B cell (primary cell): ENCODE data around the gene CHST4. TPM values are rescaled to one million over a fixed set of nuclear protein-coding genes. Genes with fewer than 3 reads are reported as not detected.

ENCODE experiments used
- ATAC-seq: fragments of 200-7000 bp; cut with Tn5 transposase; one replicate; pipeline ENCODE4 v1.10.0; 2021; ENCODE audit warnings: low read depth, mild to moderate bottlenecking, moderate number of reproducible peaks, moderate library complexity
- CTCF ChIA-PET: fragments of 350-600 bp; sonication (Branson Sonifier 250); formaldehyde crosslinking; loops from one replicate; lab custom pipeline; 2021; ENCODE audit warnings: antibody characterized with exemption, inconsistent platforms; lab: Charles Lee
- POLR2A ChIA-PET: fragments of 350-600 bp; sonication (Branson Sonifier 250); formaldehyde crosslinking; loops from one replicate; lab custom pipeline; 2021; ENCODE audit warnings: antibody characterized with exemption; lab: Charles Lee
- DNase-seq: peaks from one replicate; pipeline ENCODE4 v3.0.0; 2013
- H2AFZ ChIP-seq: 2 replicates; pipeline ENCODE4 v1.6.1; 2012; ENCODE audit warnings: mild to moderate bottlenecking, low read depth, low read length; ENCODE audit not compliant: insufficient read depth, poor library complexity, severe bottlenecking
- H3K27ac ChIP-seq, 2 donors: 1 replicate in 1 of 2; 2 replicates in 1 of 2; pipeline ENCODE4 v1.5.1; 2012 to 2013; ENCODE audit warnings: low read length in 2 of 2, mild to moderate bottlenecking in 2 of 2, moderate library complexity in 1 of 2
- H3K27me3 ChIP-seq, 4 experiments: fragments of 200-600 bp in 1 of 4; sonication (generic) in 1 of 4; replicated peaks in 1 of 4; 1 replicate in 2 of 4; 2 replicates in 2 of 4; pipeline versions ENCODE4 v1.6.1 to v1.7.0; 2013 to 2016; ENCODE audit warnings: low read length in 3 of 4, mild to moderate bottlenecking in 2 of 4, mixed read lengths in 1 of 4, moderate library complexity in 1 of 4; ENCODE audit not compliant: insufficient read depth in 4 of 4, control insufficient read depth in 3 of 4; ENCODE audit errors: control extremely low read depth in 1 of 4
- H3K36me3 ChIP-seq, 2 experiments: replicated peaks in 1 of 2; 1 replicate in 1 of 2; 2 replicates in 1 of 2; pipeline versions ENCODE4 v1.6.1 to v1.7.1; 2013; ENCODE audit warnings: low read length in 1 of 2; ENCODE audit not compliant: insufficient read depth in 2 of 2, control insufficient read depth in 1 of 2; ENCODE audit errors: control extremely low read depth in 1 of 2, extremely low read depth in 1 of 2
- H3K4me1 ChIP-seq, 2 donors: fragments of 200-600 bp in 1 of 2; sonication (generic) in 1 of 2; 1 replicate in 1 of 2; 2 replicates in 1 of 2; pipeline versions ENCODE4 v1.5.1 to v1.6.1; 2013 to 2017; ENCODE audit warnings: low read length in 2 of 2; ENCODE audit not compliant: control insufficient read depth in 2 of 2, insufficient read depth in 2 of 2
- H3K4me2 ChIP-seq: replicated peaks from 2 replicates; pipeline ENCODE3; 2012; ENCODE audit warnings: mild to moderate bottlenecking, low read depth, low read length; ENCODE audit not compliant: poor library complexity, severe bottlenecking
- H3K4me3 ChIP-seq, 5 experiments: fragments of 200-600 bp in 1 of 5; sonication (generic) in 1 of 5; 1 replicate in 3 of 5; 2 replicates in 2 of 5; pipeline versions ENCODE4 v1.5.1 to v1.7.0; 2011 to 2016; ENCODE audit warnings: low read length in 4 of 5, mild to moderate bottlenecking in 4 of 5, low read depth in 2 of 5, control low read depth in 1 of 5, moderate library complexity in 1 of 5; ENCODE audit not compliant: insufficient read depth in 1 of 5; ENCODE audit errors: control extremely low read depth in 1 of 5, extremely low read depth in 1 of 5
- H3K79me2 ChIP-seq: fragments of 200-600 bp; sonication (generic); one replicate; pipeline ENCODE4 v1.6.0; 2016; ENCODE audit warnings: low read length; ENCODE audit not compliant: control insufficient read depth, insufficient read depth
- H3K9ac ChIP-seq: fragments of 200-600 bp; sonication (generic); 2 replicates; pipeline ENCODE4 v1.6.1; 2017; ENCODE audit warnings: mild to moderate bottlenecking, low read length, moderate library complexity
- H3K9me3 ChIP-seq, 3 donors: one replicate each; pipeline versions ENCODE4 v1.6.1 to v1.7.1; 2013; ENCODE audit warnings: low read length in 2 of 3; ENCODE audit not compliant: control insufficient read depth in 2 of 3, insufficient read depth in 1 of 3; ENCODE audit errors: control extremely low read depth in 1 of 3
- H4K20me1 ChIP-seq: 2 replicates; pipeline ENCODE4 v1.6.0; 2012; ENCODE audit warnings: mild to moderate bottlenecking, low read length; ENCODE audit not compliant: insufficient read depth, control insufficient read depth, poor library complexity, severe bottlenecking
- H3K27ac Mint-ChIP-seq: one replicate; pipeline ENCODE4 v1.8.0; 2021; ENCODE audit warnings: mixed read lengths
- H3K27me3 Mint-ChIP-seq: one replicate; pipeline ENCODE4 v1.8.0; 2021; ENCODE audit warnings: mixed read lengths
- H3K4me1 Mint-ChIP-seq: one replicate; pipeline ENCODE4 v1.8.0; 2021; ENCODE audit warnings: mixed read lengths
- H3K4me3 Mint-ChIP-seq: one replicate; pipeline ENCODE4 v1.8.0; 2021; ENCODE audit warnings: mixed read lengths
- H3K9me3 Mint-ChIP-seq: one replicate; pipeline ENCODE4 v1.8.0; 2022; ENCODE audit warnings: mixed read lengths; ENCODE audit not compliant: insufficient read depth
- EZH2 ChIP-seq: IDR thresholded peaks from 2 replicates; pipeline ENCODE4 v1.6.1; 2012; ENCODE audit warnings: borderline replicate concordance, low read depth, mild to moderate bottlenecking, moderate library complexity, low read length; ENCODE audit not compliant: insufficient read depth, poor library complexity, severe bottlenecking
- WGBS: methylation state at CpG from one replicate; pipeline ENCODE4 v1.1.5; 2013; ENCODE audit warnings: missing lambda C conversion rate; ENCODE audit not compliant: insufficient coverage; 5-methylcytosine and 5-hydroxymethylcytosine counted together
- intact Hi-C: fragments of 100-400 bp; cut with micrococcal nuclease; formaldehyde crosslinking; loops from one replicate; pipeline ENCODE4 v1.10.0; 2022
- polyA plus RNA-seq: library from polyadenylated mRNA; depleted of rRNA; stranded (reverse); fragments of >200 nt; gene quantifications from 2 replicates; pipeline ENCODE4 v1.2.3, GENCODE V29; 2012
- total RNA-seq, 2 donors: library from RNA; stranded (reverse); fragments of 120-200 nt in 1 of 2; gene quantifications; 1 replicate in 1 of 2; 2 replicates in 1 of 2; pipeline versions ENCODE4 v1.2.3 to v1.2.4, GENCODE V29; 2013 to 2022
- TF ChIP-seq, protein P1 (sequence below): fragments of 200-600 bp; IDR thresholded peaks from one replicate; pipeline ENCODE4 v1.8.0; 2022; ENCODE audit warnings: antibody characterized with exemption, mild to moderate bottlenecking

Gene CHST4
- total and polyA plus RNA-seq, 2 donors (not counting 1 experiment from before 2014, with no cell fraction given), result not detected

DNA sequence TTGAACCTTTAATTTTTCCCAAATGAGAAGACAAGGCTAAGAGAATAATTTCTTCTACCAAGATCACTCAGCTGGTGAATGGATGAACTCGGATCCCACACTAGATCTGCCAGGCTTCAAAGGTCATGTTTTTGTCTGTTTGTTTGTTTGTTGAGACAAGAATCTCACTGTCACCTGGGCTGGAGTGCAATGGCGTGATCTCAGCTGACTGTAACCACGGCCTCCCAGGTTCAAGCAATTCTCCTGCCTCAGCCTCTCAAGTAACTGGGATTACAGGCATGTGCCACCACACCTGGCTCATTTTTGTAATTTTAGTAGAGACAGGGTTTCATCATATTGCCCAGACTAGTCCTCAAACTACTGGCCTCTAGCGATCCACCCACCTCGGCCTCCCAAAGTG, 43.7 kb upstream of the CHST4 start:
- Histone ChIP-seq H2AFZ (no peak overlapping the region), H3K4me1 (peaks cover 9 to 12% of the 10 kb centered on the region in 2 donors), H3K27me3 (no peaks in the 10 kb centered on the region), H3K9me3 (no peaks in the 10 kb centered on the region), H3K27ac (no peak overlapping the region), H3K4me2 (no peak overlapping the region), H3K79me2 (peaks cover 19% of the 10 kb centered on the region), H3K9ac (no peak overlapping the region), H3K36me3 (peaks cover 0 to 13% of the 10 kb centered on the region in 2 experiments), H3K4me3 (no peak overlapping the region), H4K20me1 (no peaks in the 10 kb centered on the region)
- DNase-seq (no peak), ATAC-seq (no peak)
- H3K27me3 Mint-ChIP-seq, result peaks cover 4% of the 10 kb centered on the region
- POLR2A ChIA-PET, result no interaction called here
- TF ChIP-seq, protein P1, sequence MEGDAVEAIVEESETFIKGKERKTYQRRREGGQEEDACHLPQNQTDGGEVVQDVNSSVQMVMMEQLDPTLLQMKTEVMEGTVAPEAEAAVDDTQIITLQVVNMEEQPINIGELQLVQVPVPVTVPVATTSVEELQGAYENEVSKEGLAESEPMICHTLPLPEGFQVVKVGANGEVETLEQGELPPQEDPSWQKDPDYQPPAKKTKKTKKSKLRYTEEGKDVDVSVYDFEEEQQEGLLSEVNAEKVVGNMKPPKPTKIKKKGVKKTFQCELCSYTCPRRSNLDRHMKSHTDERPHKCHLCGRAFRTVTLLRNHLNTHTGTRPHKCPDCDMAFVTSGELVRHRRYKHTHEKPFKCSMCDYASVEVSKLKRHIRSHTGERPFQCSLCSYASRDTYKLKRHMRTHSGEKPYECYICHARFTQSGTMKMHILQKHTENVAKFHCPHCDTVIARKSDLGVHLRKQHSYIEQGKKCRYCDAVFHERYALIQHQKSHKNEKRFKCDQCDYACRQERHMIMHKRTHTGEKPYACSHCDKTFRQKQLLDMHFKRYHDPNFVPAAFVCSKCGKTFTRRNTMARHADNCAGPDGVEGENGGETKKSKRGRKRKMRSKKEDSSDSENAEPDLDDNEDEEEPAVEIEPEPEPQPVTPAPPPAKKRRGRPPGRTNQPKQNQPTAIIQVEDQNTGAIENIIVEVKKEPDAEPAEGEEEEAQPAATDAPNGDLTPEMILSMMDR, result no peak
- TF ChIP-seq EZH2, result no peak
- no peaks in the 10 kb centered on the region for H3K9me3 Mint-ChIP-seq
- 95% methylated on average over 3 of the region's 5 CpGs for whole genome bisulfite sequencing
- CTCF ChIA-PET, result interaction anchor here (1.4 to 1.5 kb wide), 2 partner anchors 18 to 128 kb away, joined by 4 read pairs; no protein-coding TSS in a partner anchor
- no peak overlapping the region for H3K4me3 Mint-ChIP-seq
- intact Hi-C loops, result loop anchor here (5.0 kb wide), 1 partner anchor 525 kb away; the partner anchor contains the start of gene DHODH
- H3K27ac Mint-ChIP-seq, result peak overlapping the region; percentile 8
- H3K4me1 Mint-ChIP-seq, result peaks cover 15% of the 10 kb centered on the region
